K562 treated with DMSO at 1 percent for 48 hours (cell line): ENCODE measurements around the gene DUSP6. TPM values are rescaled to one million over a fixed set of nuclear protein-coding genes. Genes with fewer than 3 reads are reported as not detected.

Experiments
- total RNA-seq: library from RNA; unstranded; fragments of 300-600 nt; gene quantifications from 2 replicates; pipeline ENCODE4 v1.2.3, GENCODE V29; 2022; ENCODE audit warnings: low replicate concordance; ENCODE audit errors: extremely low read depth

Gene DUSP6, protein sequence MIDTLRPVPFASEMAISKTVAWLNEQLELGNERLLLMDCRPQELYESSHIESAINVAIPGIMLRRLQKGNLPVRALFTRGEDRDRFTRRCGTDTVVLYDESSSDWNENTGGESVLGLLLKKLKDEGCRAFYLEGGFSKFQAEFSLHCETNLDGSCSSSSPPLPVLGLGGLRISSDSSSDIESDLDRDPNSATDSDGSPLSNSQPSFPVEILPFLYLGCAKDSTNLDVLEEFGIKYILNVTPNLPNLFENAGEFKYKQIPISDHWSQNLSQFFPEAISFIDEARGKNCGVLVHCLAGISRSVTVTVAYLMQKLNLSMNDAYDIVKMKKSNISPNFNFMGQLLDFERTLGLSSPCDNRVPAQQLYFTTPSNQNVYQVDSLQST
- not detected in 2 replicates for total RNA-seq

DNA sequence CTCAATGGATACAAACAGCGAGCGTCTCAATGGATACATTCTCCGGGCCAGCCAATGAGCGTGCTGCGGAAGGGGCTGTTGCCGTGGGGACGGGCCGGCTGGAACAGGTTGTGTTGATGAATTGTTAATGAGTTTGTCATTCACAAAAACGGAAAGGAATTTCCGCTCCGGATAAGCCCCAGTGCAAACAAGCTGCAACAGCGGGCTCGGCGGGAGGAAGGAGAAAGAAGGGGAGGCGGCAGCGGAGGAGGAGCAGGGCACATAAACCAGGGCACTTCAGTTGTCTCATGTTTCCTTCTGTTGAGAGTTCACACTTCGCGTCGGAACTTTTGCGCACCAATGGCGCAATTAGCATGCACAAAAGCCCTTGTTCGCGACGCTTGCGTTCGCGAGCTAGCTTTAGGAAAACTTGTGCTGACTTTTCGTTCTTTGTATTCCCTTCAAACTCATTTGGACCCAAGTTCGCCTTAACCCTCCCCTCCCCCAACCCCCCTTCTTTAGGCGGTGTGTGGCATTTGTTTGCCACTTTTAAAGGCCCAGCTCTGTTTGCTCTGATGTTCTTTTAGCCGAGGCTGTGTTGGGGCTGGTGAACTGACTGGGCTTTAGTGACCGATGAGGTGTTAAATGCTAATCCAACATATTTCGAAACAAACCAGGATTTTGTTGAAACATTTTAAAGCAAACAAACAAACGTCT lies at the start of gene DUSP6:
Gene DUSP6 (minus strand): TSS at position 10 of the 696 bp plus-strand sequence. CDS start 462 bp downstream, outside the sequence.

Other genes with a start within 250 kb of the DUSP6 start
- not detected in 2 replicates for gene GALNT4, start 172.3 kb upstream of the DUSP6 start, total RNA-seq
- not detected in 2 replicates for gene POC1B, start 173.5 kb upstream of the DUSP6 start, total RNA-seq